ENCODE measurements around the gene AHCTF1.

- no peak for TF ChIP-seq FOXA1 (IDR thresholded peaks at IDR 0.05)
- TF ChIP-seq CTCF (IDR thresholded peaks at IDR 0.05; ENCODE audit: low read depth, low read length, missing input control): no peak
- TF ChIP-seq EGR1 (IDR thresholded peaks at IDR 0.05; ENCODE audit: low read depth in 2 of 2): no peak
- no peak for TF ChIP-seq JUND (IDR thresholded peaks at IDR 0.05)
- no peak for TF ChIP-seq RAD21 (IDR thresholded peaks at IDR 0.05)
- TF ChIP-seq TAF1 (conservative IDR thresholded peaks at IDR 0.05): no peak
- TF ChIP-seq, protein P1, sequence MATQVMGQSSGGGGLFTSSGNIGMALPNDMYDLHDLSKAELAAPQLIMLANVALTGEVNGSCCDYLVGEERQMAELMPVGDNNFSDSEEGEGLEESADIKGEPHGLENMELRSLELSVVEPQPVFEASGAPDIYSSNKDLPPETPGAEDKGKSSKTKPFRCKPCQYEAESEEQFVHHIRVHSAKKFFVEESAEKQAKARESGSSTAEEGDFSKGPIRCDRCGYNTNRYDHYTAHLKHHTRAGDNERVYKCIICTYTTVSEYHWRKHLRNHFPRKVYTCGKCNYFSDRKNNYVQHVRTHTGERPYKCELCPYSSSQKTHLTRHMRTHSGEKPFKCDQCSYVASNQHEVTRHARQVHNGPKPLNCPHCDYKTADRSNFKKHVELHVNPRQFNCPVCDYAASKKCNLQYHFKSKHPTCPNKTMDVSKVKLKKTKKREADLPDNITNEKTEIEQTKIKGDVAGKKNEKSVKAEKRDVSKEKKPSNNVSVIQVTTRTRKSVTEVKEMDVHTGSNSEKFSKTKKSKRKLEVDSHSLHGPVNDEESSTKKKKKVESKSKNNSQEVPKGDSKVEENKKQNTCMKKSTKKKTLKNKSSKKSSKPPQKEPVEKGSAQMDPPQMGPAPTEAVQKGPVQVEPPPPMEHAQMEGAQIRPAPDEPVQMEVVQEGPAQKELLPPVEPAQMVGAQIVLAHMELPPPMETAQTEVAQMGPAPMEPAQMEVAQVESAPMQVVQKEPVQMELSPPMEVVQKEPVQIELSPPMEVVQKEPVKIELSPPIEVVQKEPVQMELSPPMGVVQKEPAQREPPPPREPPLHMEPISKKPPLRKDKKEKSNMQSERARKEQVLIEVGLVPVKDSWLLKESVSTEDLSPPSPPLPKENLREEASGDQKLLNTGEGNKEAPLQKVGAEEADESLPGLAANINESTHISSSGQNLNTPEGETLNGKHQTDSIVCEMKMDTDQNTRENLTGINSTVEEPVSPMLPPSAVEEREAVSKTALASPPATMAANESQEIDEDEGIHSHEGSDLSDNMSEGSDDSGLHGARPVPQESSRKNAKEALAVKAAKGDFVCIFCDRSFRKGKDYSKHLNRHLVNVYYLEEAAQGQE (IDR thresholded peaks at IDR 0.05): no peak
- no peak for TF ChIP-seq RXRA (IDR thresholded peaks at IDR 0.05)
- no peak for TF ChIP-seq MAX (IDR thresholded peaks at IDR 0.05)
- TF ChIP-seq SP1 (IDR thresholded peaks at IDR 0.05): no peak
- TF ChIP-seq GABPA (IDR thresholded peaks at IDR 0.05 in 1 of 2, conservative IDR thresholded peaks at IDR 0.05 in 1 of 2): no peak
- no peak for TF ChIP-seq ZBTB33 (IDR thresholded peaks at IDR 0.05)
- TF ChIP-seq YY1 (IDR thresholded peaks at IDR 0.05): no peak
- TF ChIP-seq NR2F2 (IDR thresholded peaks at IDR 0.05): no peak
Observed at GRCh38 chr1:246856371-246856770, 75.4 kb downstream of the AHCTF1 start.
